Measurements from ENCODE around the gene AIP.

Gene AIP

GRCh38 chr11:67482827-67483798, at the start of gene AIP:
TSS of gene AIP (plus strand) at chr11:67483026. CDS start at chr11:67483159, 133 bp downstream.
- DNase-seq, result peak; percentile 98

- no peak for DNase-seq
Measured at GRCh38 chr11:67433536-67434394, 49.1 kb upstream of the AIP start.

GRCh38 chr11:67434395-67434881, 48.4 kb upstream of the AIP start:
- no peak for DNase-seq

- no peak for DNase-seq
Measured at GRCh38 chr11:67435031-67435726, 47.6 kb upstream of the AIP start.

GRCh38 chr11:67435727-67436458, 46.9 kb upstream of the AIP start:
- no peak for DNase-seq

GRCh38 chr11:67436459-67437081, 46.3 kb upstream of the AIP start:
- DNase-seq, result no peak

- no peak for DNase-seq
Measured at GRCh38 chr11:67437082-67437808, 45.6 kb upstream of the AIP start, which contains the start of gene PTPRCAP. TSS of gene PTPRCAP (minus strand) at chr11:67437682. CDS start at chr11:67437619, 63 bp downstream.

- DNase-seq, result no peak
Measured at GRCh38 chr11:67437809-67438157, 45.0 kb upstream of the AIP start.

GRCh38 chr11:67438158-67438902, 44.5 kb upstream of the AIP start:
- DNase-seq, result no peak

- no peak for DNase-seq
Measured at GRCh38 chr11:67439321-67440228, 43.3 kb upstream of the AIP start.

- no peak for DNase-seq
Measured at GRCh38 chr11:67440229-67441097, 42.4 kb upstream of the AIP start.

GRCh38 chr11:67441098-67441563, 41.7 kb upstream of the AIP start:
- DNase-seq, result no peak

GRCh38 chr11:67441731-67442351, 41.0 kb upstream of the AIP start:
- DNase-seq, result no peak

- DNase-seq, result no peak
Measured at GRCh38 chr11:67442504-67443404, 40.1 kb upstream of the AIP start.

- DNase-seq, result no peak
Measured at GRCh38 chr11:67445515-67445914, 37.3 kb upstream of the AIP start.

- no peak for DNase-seq
Measured at GRCh38 chr11:67448220-67448609, 34.6 kb upstream of the AIP start.
